Small intestine (tissue), 7 donors: Measurements from ENCODE around the gene BMI1. TPM values are rescaled to one million over a fixed set of nuclear protein-coding genes. Genes with fewer than 3 reads are reported as not detected.

Experiments
- DNase-seq, 2 donors: peaks; one replicate each; pipeline versions ENCODE4 v3.0.0 to v3.0.0-alpha.2; 2013
- FAIRE-seq: peaks from 2 replicates; lab custom pipeline; 2012; peaks lifted over from hg19 to GRCh38; lab: Jason Lieb, UNC
- H3K27ac ChIP-seq, 3 donors: one replicate each; pipeline ENCODE4 v1.5.1; 2013; ENCODE audit warnings: low read length in 2 of 3, mild to moderate bottlenecking in 2 of 3, control low read depth in 1 of 3, inconsistent platforms in 1 of 3, low read depth in 1 of 3, moderate library complexity in 1 of 3
- H3K27me3 ChIP-seq, 3 donors: one replicate each; pipeline ENCODE4 v1.6.1; 2013; ENCODE audit warnings: low read length in 3 of 3, inconsistent platforms in 1 of 3; ENCODE audit not compliant: control insufficient read depth in 3 of 3, insufficient read depth in 3 of 3
- H3K36me3 ChIP-seq, 3 donors: one replicate each; pipeline ENCODE4 v1.6.1; 2013; ENCODE audit warnings: low read length in 3 of 3, inconsistent platforms in 1 of 3, low read depth in 1 of 3, mild to moderate bottlenecking in 1 of 3, moderate library complexity in 1 of 3; ENCODE audit not compliant: control insufficient read depth in 3 of 3, insufficient read depth in 2 of 3
- H3K4me1 ChIP-seq, 3 donors: one replicate each; pipeline ENCODE4 v1.6.1; 2013; ENCODE audit warnings: low read length in 2 of 3, inconsistent platforms in 1 of 3, low read depth in 1 of 3, mild to moderate bottlenecking in 1 of 3, moderate library complexity in 1 of 3; ENCODE audit not compliant: control insufficient read depth in 3 of 3, insufficient read depth in 2 of 3
- H3K4me3 ChIP-seq, 3 donors: one replicate each; pipeline ENCODE4 v1.5.1; 2013; ENCODE audit warnings: low read length in 3 of 3, control low read depth in 1 of 3, inconsistent platforms in 1 of 3, low read depth in 1 of 3, mild to moderate bottlenecking in 1 of 3, moderate library complexity in 1 of 3
- H3K9me3 ChIP-seq, 2 donors: one replicate each; pipeline ENCODE4 v1.6.1; 2013; ENCODE audit warnings: low read depth in 1 of 2, low read length in 1 of 2; ENCODE audit not compliant: control insufficient read depth in 2 of 2, insufficient read depth in 1 of 2
- WGBS, 3 donors: extraction: QIAGEN DNeasy Blood & Tissue Kit; methylation state at CpG; one replicate each; pipeline ENCODE4 v1.1.7; 2013; 5-methylcytosine and 5-hydroxymethylcytosine counted together
- polyA plus RNA-seq, 4 donors: library from polyadenylated mRNA; stranded (reverse) in 3 of 4; unstranded in 1 of 4; fragments of 200-250 nt in 3 of 4; fragments of 120-200 nt in 1 of 4; gene quantifications; one replicate each; pipeline versions ENCODE4 v1.2.1 to v1.2.3, GENCODE V29; 2013
- donor health status: healthy with polysubstance abuse.
- donor health status: control.
- donor health status: control.
- donor health status: Bipolar disorder and iron deficiency.
- donor health status: healthy.

Gene BMI1
- polyA plus RNA-seq, 4 donors: 10.3 to 31.4 (median 19.6) TPM

- Histone ChIP-seq H3K27me3 (no peaks in the 10 kb centered on the region), H3K4me3 (no peak overlapping the region), H3K36me3 (no peaks in the 10 kb centered on the region), H3K27ac (no peak overlapping the region), H3K9me3 (no peaks in the 10 kb centered on the region), H3K4me1 (no peaks in the 10 kb centered on the region)
- DNase-seq (no peak), FAIRE-seq (no peak)
- WGBS, 3 donors: 75 to 93% (median 83%) methylated on average over 5 of the region's 5 CpGs
These were observed 48.7 kb downstream of the BMI1 start for GRCh38 chr10:22369434-22370072.

GRCh38 chr10:22370320-22370719 lies 49.4 kb downstream of the BMI1 start:
- H3K27me3 ChIP-seq: no peaks in the 10 kb centered on the region
- DNase-seq (no peak), FAIRE-seq (no peak)
- H3K9me3 ChIP-seq: no peaks in the 10 kb centered on the region
- H3K4me3 ChIP-seq: no peak overlapping the region
- no peaks in the 10 kb centered on the region for H3K36me3 ChIP-seq
- no peaks in the 10 kb centered on the region for H3K4me1 ChIP-seq
- no peak overlapping the region for H3K27ac ChIP-seq

GRCh38 chr10:22372298-22372697 lies 51.4 kb downstream of the BMI1 start:
- 94 to 95% (median 95%) methylated on average over 6 of the region's 6 CpGs for WGBS, 3 donors
- Histone ChIP-seq H3K27ac (no peak overlapping the region), H3K4me3 (no peak overlapping the region), H3K9me3 (no peaks in the 10 kb centered on the region), H3K27me3 (no peaks in the 10 kb centered on the region), H3K4me1 (no peaks in the 10 kb centered on the region), H3K36me3 (no peaks in the 10 kb centered on the region)
- DNase-seq: no peak
- no peak for FAIRE-seq

GRCh38 chr10:22372917-22373316 lies 52.0 kb downstream of the BMI1 start:
- no peaks in the 10 kb centered on the region for H3K36me3 ChIP-seq
- H3K4me1 ChIP-seq: no peaks in the 10 kb centered on the region
- H3K9me3 ChIP-seq: no peaks in the 10 kb centered on the region
- H3K27ac ChIP-seq: no peak overlapping the region
- FAIRE-seq: no peak
- no peak for DNase-seq
- H3K27me3 ChIP-seq: no peaks in the 10 kb centered on the region
- no peak overlapping the region for H3K4me3 ChIP-seq
- 76 to 88% (median 83%) methylated on average over 9 of the region's 9 CpGs for WGBS, 3 donors

- DNase-seq (no peak), FAIRE-seq (no peak)
- no peak overlapping the region for H3K27ac ChIP-seq
- WGBS, 3 donors: 77 to 78% (median 78%) methylated on average over 3 of the region's 3 CpGs
- no peaks in the 10 kb centered on the region for H3K36me3 ChIP-seq
- H3K9me3 ChIP-seq: no peaks in the 10 kb centered on the region
- H3K27me3 ChIP-seq: no peaks in the 10 kb centered on the region
- H3K4me3 ChIP-seq: no peak overlapping the region
- no peaks in the 10 kb centered on the region for H3K4me1 ChIP-seq
These were observed 53.7 kb downstream of the BMI1 start for GRCh38 chr10:22374489-22375126.

- Histone ChIP-seq H3K27ac (no peak overlapping the region), H3K4me3 (no peak overlapping the region), H3K36me3 (no peaks in the 10 kb centered on the region), H3K9me3 (no peaks in the 10 kb centered on the region), H3K27me3 (no peaks in the 10 kb centered on the region), H3K4me1 (no peaks in the 10 kb centered on the region)
- WGBS, 3 donors: 67 to 79% (median 75%) methylated on average over 3 of the region's 3 CpGs
- DNase-seq (no peak), FAIRE-seq (no peak)
These were observed 58.2 kb downstream of the BMI1 start for GRCh38 chr10:22379059-22379458.

Other genes starting within 250 kb of the BMI1 start
- not detected for gene EBLN1, start 103.1 kb upstream of the BMI1 start, polyA plus RNA-seq
- 10 to 100 TPM; 44.3 to 71.8 (median 66.9) TPM for gene COMMD3, start 4.7 kb upstream of the BMI1 start, polyA plus RNA-seq
- under 1 TPM in 3 of 4 donors, not detected in 1; 0.04 to 0.27 (median 0.06) TPM for gene SPAG6, start 24.4 kb downstream of the BMI1 start, polyA plus RNA-seq